Stimulated activated CD4-positive, alpha-beta T cell treated with anti-CD3 and anti-CD28 coated beads, Interleukin-4, amount 100 ng/mL, for 48 hours (primary cell): ENCODE results near the gene SLCO1B3.
"Not testable (repeated sequence)": the region's sequence is repeated elsewhere in the genome, so short reads cannot be mapped to it uniquely, and the experiment has no call there.

ENCODE experiments used
- DNase-seq, 2 donors: peaks; one replicate each; pipeline ENCODE4 v3.0.0-alpha.2; 2020; ENCODE audit warnings: low read depth in 2 of 2

The SLCO1B3 gene, protein sequence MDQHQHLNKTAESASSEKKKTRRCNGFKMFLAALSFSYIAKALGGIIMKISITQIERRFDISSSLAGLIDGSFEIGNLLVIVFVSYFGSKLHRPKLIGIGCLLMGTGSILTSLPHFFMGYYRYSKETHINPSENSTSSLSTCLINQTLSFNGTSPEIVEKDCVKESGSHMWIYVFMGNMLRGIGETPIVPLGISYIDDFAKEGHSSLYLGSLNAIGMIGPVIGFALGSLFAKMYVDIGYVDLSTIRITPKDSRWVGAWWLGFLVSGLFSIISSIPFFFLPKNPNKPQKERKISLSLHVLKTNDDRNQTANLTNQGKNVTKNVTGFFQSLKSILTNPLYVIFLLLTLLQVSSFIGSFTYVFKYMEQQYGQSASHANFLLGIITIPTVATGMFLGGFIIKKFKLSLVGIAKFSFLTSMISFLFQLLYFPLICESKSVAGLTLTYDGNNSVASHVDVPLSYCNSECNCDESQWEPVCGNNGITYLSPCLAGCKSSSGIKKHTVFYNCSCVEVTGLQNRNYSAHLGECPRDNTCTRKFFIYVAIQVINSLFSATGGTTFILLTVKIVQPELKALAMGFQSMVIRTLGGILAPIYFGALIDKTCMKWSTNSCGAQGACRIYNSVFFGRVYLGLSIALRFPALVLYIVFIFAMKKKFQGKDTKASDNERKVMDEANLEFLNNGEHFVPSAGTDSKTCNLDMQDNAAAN

DNA sequence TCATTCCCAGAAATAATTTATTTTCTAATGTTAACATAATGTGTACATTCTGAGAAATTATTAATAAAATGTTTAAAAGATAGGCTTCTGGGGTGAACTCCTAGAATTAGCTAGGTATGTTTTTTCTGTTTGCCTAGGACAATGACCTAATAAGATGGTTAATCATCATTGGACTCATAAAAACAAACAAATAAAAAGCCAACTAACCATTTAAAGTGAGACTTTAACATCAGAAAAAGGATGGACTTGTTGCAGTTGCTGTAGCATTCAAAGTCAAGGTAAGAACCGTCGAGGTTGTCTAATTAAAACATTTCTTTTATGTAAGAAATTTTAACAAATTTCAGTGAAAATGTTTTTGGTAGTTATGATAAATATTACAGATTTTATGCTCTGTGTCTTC, at the start of gene SLCO1B3:
TSS of gene SLCO1B3 (plus strand) at position 219 of the 400 bp plus-strand sequence. CDS start 5,034 bp downstream, outside the sequence.
- no peak for DNase-seq

DNA sequence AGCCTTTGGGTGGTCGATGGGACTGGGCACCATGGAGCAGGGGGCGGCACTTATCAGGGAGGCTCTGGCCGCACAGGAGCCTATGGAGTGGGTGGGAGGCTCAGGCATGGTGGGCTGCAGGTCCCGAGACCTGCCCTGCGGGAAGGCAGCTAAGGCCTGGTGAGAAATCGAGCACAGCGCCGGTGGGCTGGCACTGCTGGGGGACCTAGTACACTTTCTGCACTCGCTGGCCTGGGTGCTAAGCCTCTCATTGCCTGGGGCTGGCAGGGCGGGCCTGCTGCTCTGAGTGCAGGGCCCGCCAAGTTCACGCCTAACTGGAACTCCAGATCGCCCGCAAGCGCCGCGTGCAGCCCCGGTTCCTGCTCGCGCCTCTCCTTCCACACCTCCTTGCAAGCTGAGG, 33.1 kb upstream of the SLCO1B3 start:
- DNase-seq: no peak

DNA sequence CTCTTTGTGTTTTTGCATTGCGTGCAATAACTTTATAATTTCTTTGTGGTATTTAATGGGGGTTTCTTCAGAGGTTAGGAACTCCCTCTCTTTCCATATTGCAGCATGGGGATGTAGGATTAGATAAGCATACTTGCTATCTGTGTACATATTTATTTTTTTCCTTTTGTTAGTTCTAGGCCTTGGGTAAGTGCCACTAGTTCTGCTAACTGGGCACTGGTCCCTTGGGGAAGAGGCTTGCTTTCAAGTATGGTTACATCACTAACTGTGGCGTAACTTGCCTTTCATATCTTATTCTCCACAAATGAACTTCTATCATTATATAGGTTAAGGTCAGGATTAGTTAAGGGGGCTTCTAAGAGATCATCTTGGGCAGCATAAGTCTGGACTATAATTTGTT, 31.5 kb upstream of the SLCO1B3 start:
- no peak for DNase-seq

DNA sequence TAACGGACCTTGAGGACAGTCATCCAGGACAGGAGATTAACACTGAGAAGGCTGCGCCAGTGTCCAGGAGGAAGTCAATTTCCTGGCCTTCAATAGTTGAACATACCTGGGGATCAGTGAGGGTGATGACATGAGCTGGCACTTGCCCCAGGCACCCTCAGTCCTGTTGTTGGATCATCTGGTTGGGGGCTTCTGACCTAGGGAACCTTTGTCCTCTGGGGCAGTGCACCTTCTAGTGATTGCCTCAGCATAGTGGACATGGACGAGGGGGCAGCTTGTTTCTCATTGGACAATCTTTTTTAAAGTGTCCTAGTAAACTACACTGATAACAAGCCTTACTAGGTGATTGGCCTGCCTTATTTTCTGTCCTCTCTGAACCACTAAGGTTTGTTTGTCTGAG, 30.5 kb upstream of the SLCO1B3 start:
- not testable (repeated sequence) for DNase-seq

DNA sequence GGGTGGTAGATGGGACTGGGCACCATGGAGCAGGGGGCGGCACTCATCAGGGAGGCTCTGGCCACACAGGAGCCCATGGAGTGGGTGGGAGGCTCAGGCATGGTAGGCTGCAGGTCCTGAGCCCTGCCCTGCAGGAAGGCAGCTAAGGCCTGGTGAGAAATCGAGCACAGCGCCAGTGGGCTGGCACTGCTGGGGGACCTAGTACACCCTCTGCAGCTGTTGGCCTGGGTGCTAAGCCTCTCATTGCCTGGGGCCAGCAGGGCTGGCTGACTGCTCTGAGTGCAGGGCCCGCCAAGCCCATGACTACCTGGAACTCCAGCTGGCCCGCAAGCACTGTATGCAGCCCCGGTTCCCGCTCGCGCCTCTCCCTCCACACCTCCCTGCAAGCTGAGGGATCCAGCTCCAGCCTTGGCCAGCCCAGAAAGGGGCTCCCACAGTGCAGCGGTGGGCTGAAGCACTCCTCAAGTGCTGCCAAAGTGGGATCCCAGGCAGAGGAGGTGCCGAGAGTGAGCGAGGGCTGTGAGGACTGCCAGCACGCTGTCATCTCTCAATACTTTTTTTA, 26.6 kb upstream of the SLCO1B3 start:
- not testable (repeated sequence) for DNase-seq

DNA sequence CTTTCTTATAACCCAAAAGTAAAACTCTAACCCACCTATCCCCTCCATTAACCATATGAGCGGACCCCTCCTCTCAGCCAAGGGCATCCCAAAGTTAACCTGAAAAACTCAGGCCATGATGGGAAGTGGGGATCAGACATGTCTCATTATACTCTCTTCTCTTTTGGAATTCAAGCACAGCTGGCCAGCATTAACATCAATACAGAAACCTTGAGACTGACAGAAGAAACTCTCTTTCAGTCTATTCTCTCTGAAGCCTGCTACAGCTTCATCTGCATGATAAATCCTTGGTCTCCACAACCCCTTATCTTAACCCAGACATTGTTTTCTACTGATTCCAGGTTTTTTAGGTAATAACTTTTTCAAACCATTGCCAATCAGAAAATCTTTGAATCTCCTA, 17.5 kb upstream of the SLCO1B3 start:
- DNase-seq: no peak

DNA sequence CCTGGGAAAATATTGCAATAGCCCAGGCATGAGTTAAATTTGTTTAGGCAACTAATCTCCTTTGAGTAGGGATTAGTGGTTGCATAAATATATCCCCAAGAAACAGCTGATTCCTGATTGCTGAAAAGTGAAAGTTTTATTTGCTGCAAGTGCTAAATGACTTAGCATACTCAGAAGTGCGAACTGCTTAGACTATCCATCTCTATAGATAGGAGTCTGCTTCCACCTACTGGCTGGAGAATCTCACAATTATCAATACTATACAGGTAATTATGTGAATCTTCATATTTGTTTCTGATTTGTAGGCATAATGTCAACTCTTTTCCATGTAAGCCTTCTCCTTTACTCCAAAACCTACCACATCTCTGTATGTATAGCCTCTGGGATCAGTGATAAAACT, 12.0 kb upstream of the SLCO1B3 start:
- DNase-seq: no peak

DNA sequence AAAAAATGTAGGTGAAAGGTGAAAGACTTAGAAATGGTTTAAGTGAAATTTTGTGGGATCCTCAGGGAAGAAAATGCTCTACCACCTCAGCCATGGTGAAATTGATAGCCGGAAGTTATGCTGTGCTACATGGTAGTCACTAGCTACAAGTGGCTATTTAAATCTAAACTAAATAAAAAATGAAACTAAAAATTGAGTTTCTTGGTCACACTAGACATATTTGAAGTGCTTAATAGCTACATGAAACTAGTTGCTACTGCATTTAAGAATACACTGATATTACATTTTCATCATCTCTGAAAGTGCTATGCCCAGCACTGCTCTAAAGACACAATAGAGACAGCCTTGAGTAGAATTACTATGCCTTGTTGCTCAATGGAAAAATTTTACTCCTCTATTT, 10.3 kb upstream of the SLCO1B3 start:
- DNase-seq: no peak

DNA sequence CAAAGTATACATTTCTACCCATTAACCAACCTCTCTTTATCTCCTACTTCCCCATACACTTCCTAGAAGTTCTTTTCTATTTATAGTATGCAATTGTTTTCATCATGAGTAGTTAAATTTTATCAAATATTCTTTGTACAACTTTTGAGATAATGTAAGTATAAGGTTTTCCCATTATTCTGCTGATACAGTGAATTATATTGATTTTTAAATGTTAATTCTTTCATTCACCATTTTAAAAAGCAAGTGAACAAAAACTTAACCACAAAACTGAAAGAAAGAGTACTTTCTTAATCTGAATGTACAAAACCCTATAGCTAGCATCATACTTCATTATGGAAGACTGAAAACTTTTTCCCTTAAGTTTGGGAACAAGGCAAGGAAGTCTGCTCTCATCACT, 9.5 kb upstream of the SLCO1B3 start:
- DNase-seq: no peak

DNA sequence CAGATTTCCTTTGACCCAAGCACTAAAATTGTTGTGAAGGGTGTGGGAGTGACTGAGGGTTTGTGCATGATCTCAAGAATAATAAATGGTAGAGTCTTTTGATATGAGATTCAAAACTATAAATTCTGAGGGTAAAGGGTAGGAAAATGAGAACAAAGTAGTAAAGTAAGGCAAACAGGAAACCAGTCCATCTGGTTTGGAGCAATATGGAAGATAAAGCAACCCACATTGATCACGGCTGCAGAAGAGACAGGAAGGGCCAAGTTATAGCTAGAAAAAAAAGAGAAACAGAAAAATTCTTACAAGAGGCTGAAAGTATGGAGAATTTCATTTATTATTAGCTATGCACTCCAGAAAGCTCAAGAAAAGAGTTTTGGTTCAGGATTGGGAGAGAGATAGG, 4.6 kb upstream of the SLCO1B3 start:
- no peak for DNase-seq

DNA sequence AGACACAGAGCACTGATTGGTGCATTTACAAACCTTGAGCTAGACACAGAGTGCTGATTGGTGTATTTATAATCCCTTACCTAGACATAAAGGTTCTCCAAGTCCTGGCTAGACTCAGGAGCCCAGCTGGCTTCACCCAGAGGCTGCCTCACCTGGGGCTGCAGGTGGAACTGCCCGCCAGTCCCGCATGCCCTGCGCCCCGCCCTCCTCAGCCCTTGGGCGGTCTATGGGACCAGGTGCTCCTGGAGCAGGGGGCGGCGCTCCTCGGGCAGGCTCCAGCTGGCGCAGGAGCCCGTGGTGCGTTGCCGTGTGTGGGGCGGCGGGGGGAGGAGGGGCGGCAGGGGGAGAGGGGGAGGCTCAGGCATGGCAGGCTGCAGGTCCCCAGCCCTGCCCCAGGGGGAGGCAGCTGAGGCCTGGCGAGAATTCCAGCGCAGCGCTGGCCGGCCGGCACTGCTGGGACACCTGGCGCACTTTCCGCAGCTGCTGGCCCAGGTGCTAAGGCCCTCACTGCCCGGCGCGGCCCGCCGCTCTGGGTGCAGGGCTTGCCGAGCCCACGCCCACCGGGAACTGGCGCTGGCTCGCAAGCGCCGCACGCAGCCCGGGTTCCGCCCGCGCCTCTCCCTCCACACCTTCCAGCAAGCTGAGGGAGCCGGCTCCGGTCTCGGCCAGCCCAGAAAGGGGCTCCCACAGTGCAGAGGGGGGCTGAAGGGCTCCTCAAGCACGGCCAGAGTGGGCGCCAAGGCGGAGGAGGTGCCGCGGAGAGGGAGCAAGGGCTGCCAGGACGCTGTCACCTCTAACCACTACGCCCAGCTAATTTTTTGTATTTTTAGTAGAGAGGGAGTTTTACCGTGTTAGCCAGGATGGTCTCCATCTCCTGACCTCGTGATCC, 3.1 kb upstream of the SLCO1B3 start:
- no peak for DNase-seq

DNA sequence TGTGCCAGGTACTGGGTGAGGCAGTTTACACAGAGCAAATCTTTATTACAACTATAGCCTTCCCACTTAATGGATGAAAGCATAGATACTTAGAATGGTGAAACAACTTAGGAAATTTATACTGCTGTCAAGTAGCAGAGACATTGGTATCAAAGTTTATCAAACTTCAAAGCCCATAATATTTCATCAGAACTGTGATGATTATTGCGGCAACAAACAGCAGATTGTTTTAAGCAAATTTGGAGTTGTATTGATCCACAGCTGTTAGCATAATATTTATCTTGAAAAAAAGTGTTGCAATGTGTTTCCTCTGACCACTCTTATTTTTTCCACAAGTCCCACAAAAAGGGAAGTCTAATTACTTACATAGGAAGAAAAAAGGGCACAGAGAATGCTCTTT, 2.0 kb upstream of the SLCO1B3 start:
- no peak for DNase-seq

DNA sequence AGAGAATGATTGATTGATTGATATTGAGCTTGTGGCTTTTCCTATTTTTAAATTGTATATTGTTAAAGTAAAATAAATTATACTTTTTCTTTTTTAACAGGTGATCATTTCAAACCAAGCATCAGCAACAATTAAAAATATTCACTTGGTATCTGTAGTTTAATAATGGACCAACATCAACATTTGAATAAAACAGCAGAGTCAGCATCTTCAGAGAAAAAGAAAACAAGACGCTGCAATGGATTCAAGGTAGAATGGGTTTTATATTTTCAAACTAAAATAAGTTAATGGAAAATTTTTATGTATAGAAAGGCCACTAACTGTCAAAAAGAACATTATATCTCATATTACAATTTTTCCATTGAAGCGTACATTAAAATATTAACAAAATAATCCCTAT, 5.1 kb downstream of the SLCO1B3 start:
- no peak for DNase-seq

DNA sequence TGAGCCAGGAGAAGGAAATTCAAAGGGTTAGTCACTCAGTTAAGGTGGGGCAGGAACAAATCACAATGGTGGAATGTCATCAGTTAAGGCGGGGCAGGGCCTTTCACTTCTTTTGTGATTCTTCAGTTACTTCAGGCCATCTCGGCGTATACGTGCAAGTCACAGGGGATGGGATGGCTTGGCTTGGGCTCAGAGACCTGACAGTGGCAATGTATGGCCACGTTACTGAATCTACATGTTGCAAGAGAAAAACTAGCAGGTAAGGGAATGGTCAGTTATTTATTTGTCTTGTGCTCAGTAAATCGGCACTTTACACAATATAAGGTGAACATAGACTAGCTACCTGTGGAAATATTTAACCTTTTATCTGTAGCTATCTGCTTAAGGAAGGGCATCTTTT, 11.9 kb downstream of the SLCO1B3 start:
- DNase-seq: no peak

DNA sequence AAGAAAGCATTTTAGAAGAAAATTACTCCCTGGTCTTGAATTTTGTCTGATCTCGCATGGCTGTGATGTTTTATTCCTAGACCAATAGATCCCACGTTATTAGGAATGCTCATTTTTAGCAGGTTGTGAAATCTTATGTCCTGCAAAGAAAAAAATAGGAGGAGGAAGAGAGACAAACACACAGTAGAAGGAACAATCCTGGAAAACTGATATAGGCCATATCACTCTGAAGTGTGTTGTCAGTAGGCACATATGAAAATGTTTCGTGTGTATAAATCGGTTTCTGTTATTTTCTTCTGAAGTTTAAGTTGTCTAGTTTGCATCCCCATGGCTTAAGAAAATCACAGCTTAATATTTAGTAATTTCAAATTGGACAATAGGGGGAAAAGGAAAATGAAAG, 12.4 kb downstream of the SLCO1B3 start:
- no peak for DNase-seq

DNA sequence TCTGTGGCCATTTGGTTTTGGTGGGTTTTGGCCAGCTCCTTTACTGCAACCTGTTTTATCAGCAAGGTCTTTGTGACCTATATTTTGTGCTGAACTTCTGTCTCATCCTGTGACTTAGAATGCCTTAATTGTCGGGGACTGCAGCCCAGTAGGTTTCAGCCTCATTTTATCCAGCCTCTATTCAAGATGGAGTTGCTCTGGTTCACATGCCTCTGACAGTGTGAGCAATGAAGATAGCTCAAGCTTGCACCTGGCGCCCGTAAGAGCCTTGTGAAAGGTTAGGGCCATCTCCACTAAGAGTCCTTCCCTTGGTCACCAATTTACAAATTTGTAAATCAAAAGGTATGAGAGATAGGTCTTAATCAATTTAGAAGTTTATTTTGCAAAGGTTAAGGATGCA, 19.4 kb downstream of the SLCO1B3 start:
- DNase-seq: no peak

DNA sequence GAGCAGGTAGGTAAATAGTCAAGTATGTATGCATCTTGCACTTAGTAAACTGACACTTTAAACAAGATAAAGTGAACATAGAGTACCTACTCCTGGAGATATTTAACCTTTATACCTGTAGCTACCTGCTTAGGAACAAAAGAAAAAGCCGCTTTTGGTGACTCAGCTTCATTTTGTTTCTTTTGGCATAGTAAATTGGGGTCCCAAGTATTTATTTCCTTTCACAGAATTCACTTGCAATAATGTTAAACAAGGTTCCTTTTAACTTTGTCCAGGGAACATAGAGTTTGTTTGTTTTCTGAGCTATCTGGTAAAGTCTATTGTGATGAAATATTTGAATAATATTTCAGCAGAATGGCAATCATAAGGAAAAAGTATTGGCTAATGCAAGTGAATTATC, 20.0 kb downstream of the SLCO1B3 start:
- no peak for DNase-seq

DNA sequence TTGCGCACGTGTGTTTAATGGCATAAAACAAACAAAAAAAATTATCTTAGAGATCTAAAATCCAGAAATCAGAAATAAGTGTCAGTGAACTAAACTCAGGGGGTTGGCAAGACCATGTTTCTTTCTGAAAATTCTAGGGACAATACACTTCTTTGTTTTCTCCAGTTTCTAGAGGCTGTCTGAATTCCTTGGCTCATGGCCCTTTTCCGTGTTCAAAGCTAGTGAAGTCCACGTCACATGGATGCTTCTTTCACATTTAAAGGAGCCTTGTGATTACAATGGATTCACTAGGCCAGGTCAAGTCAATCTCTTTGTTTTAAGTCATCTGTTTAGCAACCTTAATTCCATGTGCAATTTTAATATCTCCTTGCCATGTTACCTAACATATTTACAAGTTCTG, 22.4 kb downstream of the SLCO1B3 start:
- DNase-seq: no peak

DNA sequence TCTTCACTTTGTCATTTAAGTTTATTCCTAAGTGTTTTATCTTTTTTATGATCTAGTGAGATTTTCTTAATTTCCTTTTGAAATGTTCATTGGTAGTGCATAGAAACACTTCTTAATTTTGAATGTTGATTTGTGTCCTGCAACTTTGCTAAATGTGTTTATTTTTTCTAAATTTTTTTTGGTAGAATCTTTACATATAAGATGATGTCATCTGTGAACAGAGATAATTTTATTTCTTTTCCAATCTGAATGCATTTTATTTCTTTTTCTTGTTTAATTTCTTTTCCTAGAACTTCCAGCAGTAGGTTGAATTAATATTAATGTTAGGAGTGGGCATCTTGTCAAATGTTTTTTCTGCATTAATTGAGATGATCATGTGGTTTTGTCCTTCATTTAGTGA, 42.1 kb downstream of the SLCO1B3 start:
- DNase-seq: no peak

DNA sequence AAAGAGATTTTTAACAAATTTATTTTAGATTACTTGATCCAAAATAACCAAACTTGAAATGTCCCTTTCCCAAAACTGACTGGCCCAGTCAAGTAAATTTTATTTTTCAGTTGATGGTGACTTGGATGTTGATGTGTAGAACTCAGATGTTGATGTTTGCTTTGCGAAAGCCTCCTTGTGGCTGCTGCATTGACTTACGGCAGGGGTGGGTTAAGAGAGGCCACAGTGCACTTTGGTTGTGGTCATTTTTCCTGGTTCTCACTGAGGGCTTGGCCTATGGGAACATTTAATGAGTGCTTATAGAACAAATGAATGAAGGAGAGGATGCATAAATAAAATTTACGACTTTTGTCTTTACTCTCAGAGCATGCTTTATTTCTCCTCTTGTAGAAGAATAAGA, 52.6 kb downstream of the SLCO1B3 start:
- DNase-seq: no peak

DNA sequence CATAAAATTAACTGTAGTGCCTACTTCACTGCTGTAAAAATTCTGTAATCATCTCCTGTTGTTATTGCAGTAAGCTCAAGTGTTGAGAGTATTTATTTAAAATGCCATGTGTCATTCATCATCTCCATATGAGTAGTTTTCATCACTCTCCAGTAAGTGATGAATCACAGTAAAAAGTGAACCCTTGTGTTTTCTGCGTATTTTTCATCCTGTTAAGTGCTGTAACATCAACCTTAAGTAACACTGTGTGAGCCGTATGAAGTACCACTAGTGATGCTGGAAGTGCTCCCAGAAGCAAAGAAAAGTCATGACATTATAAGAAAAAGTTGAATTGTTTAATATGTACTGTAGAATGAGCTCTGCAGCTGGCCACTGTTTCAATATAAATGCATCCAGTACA, 55.4 kb downstream of the SLCO1B3 start:
- no peak for DNase-seq

DNA sequence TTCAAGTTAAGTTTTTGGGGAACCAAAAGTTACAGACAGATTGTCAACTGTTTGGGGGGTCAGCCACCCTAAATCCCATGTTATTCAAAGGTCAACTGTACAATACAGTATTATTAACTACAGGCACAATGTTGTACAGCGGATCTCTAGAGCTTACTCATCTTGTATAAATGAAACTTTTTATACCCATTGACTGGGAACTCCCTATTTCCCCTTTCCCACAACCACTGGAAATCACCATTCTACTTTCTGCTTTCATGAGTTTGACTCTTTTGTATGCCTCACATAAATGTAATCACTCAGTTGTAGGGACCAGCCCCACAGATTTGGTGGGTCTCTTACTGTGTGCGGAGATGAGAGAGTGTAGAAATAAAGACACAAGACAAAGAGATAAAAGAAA, 57.8 kb downstream of the SLCO1B3 start:
- no peak for DNase-seq
